ENCODE measurements around the gene NDUFAF3. TPM values are rescaled to one million over a fixed set of nuclear protein-coding genes. Genes with fewer than 3 reads are reported as not detected.

Gene NDUFAF3
- total RNA-seq = 111 and 275 TPM in 2 replicates

GRCh38 chr3:49021813-49022687 lies at the start of gene NDUFAF3:
Gene NDUFAF3 (plus strand): TSS chr3:49022121. CDS start chr3:49022145, 24 bp downstream.

GRCh38 chr3:48989796-48990635 lies 31.9 kb upstream of the NDUFAF3 start, which contains the start of gene P4HTM:
Gene P4HTM (plus strand): TSS chr3:48990241. CDS start chr3:48990257, 16 bp downstream.

GRCh38 chr3:49007068-49007770 lies 14.7 kb upstream of the NDUFAF3 start, which contains the start of gene WDR6:
Gene WDR6 (plus strand): TSS chr3:49007391. CDS start chr3:49007432, 41 bp downstream.

GRCh38 chr3:49017971-49018706 lies 3.8 kb upstream of the NDUFAF3 start, which contains the start of gene DALRD3:
Gene DALRD3 (minus strand): TSS chr3:49018580. CDS start chr3:49018564, 16 bp downstream.

GRCh38 chr3:49028673-49029562 lies 7.0 kb downstream of the NDUFAF3 start, which contains the start of gene IMPDH2:
Gene IMPDH2 (minus strand): TSS chr3:49029398. CDS start chr3:49029350, 48 bp downstream.

Other genes starting within 250 kb of the NDUFAF3 start
- gene PRKAR2A, start 174.2 kb upstream of the NDUFAF3 start, total RNA-seq = 22.0 and 30.3 TPM in 2 replicates
- gene SLC25A20, start 123.2 kb upstream of the NDUFAF3 start, total RNA-seq = 8.9 and 12.7 TPM in 2 replicates
- gene ARIH2, start 103.3 kb upstream of the NDUFAF3 start, total RNA-seq = 52.2 and 85.2 TPM in 2 replicates
- gene P4HTM, start 31.9 kb upstream of the NDUFAF3 start, total RNA-seq = 16.5 and 45.8 TPM in 2 replicates
- gene WDR6, start 14.7 kb upstream of the NDUFAF3 start, total RNA-seq = 59.0 and 86.9 TPM in 2 replicates
- 34.3 and 64.6 TPM in 2 replicates for gene DALRD3, start 3.5 kb upstream of the NDUFAF3 start, total RNA-seq
- gene IMPDH2, start 7.3 kb downstream of the NDUFAF3 start, total RNA-seq = 248 and 350 TPM in 2 replicates
- 63.8 and 100 TPM in 2 replicates for gene QRICH1, start 72.0 kb downstream of the NDUFAF3 start, total RNA-seq
- gene QARS1, start 82.6 kb downstream of the NDUFAF3 start, total RNA-seq = 316 and 341 TPM in 2 replicates
- gene USP19, start 98.7 kb downstream of the NDUFAF3 start, total RNA-seq = 41.4 and 81.1 TPM in 2 replicates
- 246 and 364 TPM in 2 replicates for gene LAMB2, start 110.9 kb downstream of the NDUFAF3 start, total RNA-seq
- gene CCDC71, start 144.2 kb downstream of the NDUFAF3 start, total RNA-seq = 43.6 and 47.1 TPM in 2 replicates
- 15.4 and 42.7 TPM in 2 replicates for gene KLHDC8B, start 149.5 kb downstream of the NDUFAF3 start, total RNA-seq